Liver (tissue), 3 donors: ENCODE data around the gene RIMBP2.

Experiments
- ATF3 ChIP-seq: IDR thresholded peaks from 2 replicates; pipeline ENCODE4 v1.6.1; 2016; ENCODE audit warnings: antibody characterized with exemption
- CTCF ChIP-seq: fragments of 150-350 bp; IDR thresholded peaks from 2 replicates; pipeline ENCODE4 v1.5.1; 2017; ENCODE audit warnings: improper control_type of control experiment, low read depth, low read length; ENCODE audit not compliant: missing input control
- JUND ChIP-seq, 2 donors: IDR thresholded peaks; 2 replicates each; pipeline ENCODE4 v1.6.1; 2016; ENCODE audit warnings: antibody characterized with exemption in 2 of 2
- MAX ChIP-seq: IDR thresholded peaks from 2 replicates; pipeline ENCODE4 v1.6.1; 2016; ENCODE audit warnings: antibody characterized with exemption
- NR2F2 ChIP-seq: IDR thresholded peaks from 2 replicates; pipeline ENCODE4 v1.6.1; 2016; ENCODE audit warnings: antibody characterized with exemption
- RAD21 ChIP-seq, 2 donors: IDR thresholded peaks; 2 replicates each; pipeline ENCODE4 v1.6.1; 2016; ENCODE audit warnings: antibody characterized with exemption in 2 of 2, mild to moderate bottlenecking in 2 of 2
- donor health status: healthy.
- donor health status: healthy.

GRCh38 chr12:130357729-130358330, 358.3 kb downstream of the RIMBP2 start:
- TF ChIP-seq CTCF (no peak), NR2F2 (no peak), ATF3 (no peak), MAX (no peak), JUND (IDR thresholded peaks at IDR 0.05) (no peak), RAD21 (IDR thresholded peaks at IDR 0.05) (no peak)
